Dedifferentiated amniotic fluid mesenchymal stem cell (primary cell): ENCODE measurements around the gene MGAT4C.
"Not testable (repeated sequence)": the region's sequence is repeated elsewhere in the genome, so short reads cannot be mapped to it uniquely, and the experiment has no call there.

Experiments
- DNase-seq: peaks from one replicate; pipeline ENCODE4 v3.0.0-alpha.2; 2016; ENCODE audit errors: extremely low spot score

Gene MGAT4C

GRCh38 chr12:86256163-86256562, at the start of gene MGAT4C:
MGAT4C (minus strand) TSS chr12:86256391.
- DNase-seq, result no peak

GRCh38 chr12:86296396-86296795, 40.2 kb upstream of the MGAT4C start:
- DNase-seq, result not testable (repeated sequence)

- DNase-seq, result no peak
These were observed 37.6 kb upstream of the MGAT4C start for GRCh38 chr12:86293682-86294240.

- no peak for DNase-seq
These were observed 36.3 kb upstream of the MGAT4C start for GRCh38 chr12:86292480-86292879.

GRCh38 chr12:86290615-86291014, 34.4 kb upstream of the MGAT4C start:
- no peak for DNase-seq

GRCh38 chr12:86286119-86286518, 29.9 kb upstream of the MGAT4C start:
- DNase-seq, result no peak

GRCh38 chr12:86283620-86284019, 27.4 kb upstream of the MGAT4C start:
- no peak for DNase-seq

GRCh38 chr12:86275356-86275755, 19.2 kb upstream of the MGAT4C start:
- no peak for DNase-seq

GRCh38 chr12:86265329-86265695, 9.1 kb upstream of the MGAT4C start:
- DNase-seq, result no peak

GRCh38 chr12:86264451-86265328, 8.5 kb upstream of the MGAT4C start:
- no peak for DNase-seq

GRCh38 chr12:86261578-86261977, 5.4 kb upstream of the MGAT4C start:
- DNase-seq, result no peak

- DNase-seq, result no peak
These were observed 5.0 kb upstream of the MGAT4C start for GRCh38 chr12:86261142-86261541.

- no peak for DNase-seq
These were observed 4.0 kb upstream of the MGAT4C start for GRCh38 chr12:86260183-86260582.

- no peak for DNase-seq
These were observed 943 bp upstream of the MGAT4C start for GRCh38 chr12:86257134-86257533.

- DNase-seq, result no peak
These were observed 1.6 kb downstream of the MGAT4C start for GRCh38 chr12:86254399-86255107.

GRCh38 chr12:86249851-86250250, 6.3 kb downstream of the MGAT4C start:
- DNase-seq, result no peak

GRCh38 chr12:86249276-86249675, 6.9 kb downstream of the MGAT4C start:
- DNase-seq, result no peak

- no peak for DNase-seq
These were observed 8.3 kb downstream of the MGAT4C start for GRCh38 chr12:86247871-86248270.

- DNase-seq, result no peak
These were observed 14.6 kb downstream of the MGAT4C start for GRCh38 chr12:86241600-86241999.

GRCh38 chr12:86234316-86234855, 21.8 kb downstream of the MGAT4C start:
- DNase-seq, result no peak

GRCh38 chr12:86233126-86233525, 23.1 kb downstream of the MGAT4C start:
- DNase-seq, result no peak

GRCh38 chr12:86230516-86231146, 25.6 kb downstream of the MGAT4C start:
- DNase-seq, result no peak
